OCI-LY1 (cell line): ENCODE results near the gene FHL3.

ENCODE experiments used
- H2AFZ ChIP-seq: fragments of 200-600 bp; sonication (generic), shearing (Covaris generic); 2 replicates; pipeline ENCODE4 v1.6.0; 2014; ENCODE audit warnings: antibody characterized with exemption, mild to moderate bottlenecking, low read length
- H3F3A ChIP-seq: fragments of 200-600 bp; sonication (generic), shearing (Covaris generic); 2 replicates; pipeline ENCODE4 v1.6.0; 2014; ENCODE audit warnings: mild to moderate bottlenecking, antibody characterized with exemption, low read length, moderate library complexity; ENCODE audit not compliant: insufficient read depth
- H3K27ac ChIP-seq: fragments of 200-600 bp; sonication (generic); 2 replicates; pipeline ENCODE4 v1.5.1; 2014; ENCODE audit warnings: low read length, mixed run types, mild to moderate bottlenecking, low read depth; ENCODE audit not compliant: poor library complexity, severe bottlenecking
- H3K27me3 ChIP-seq: fragments of 200-600 bp; sonication (generic); 2 replicates; pipeline ENCODE4 v1.6.0; 2014; ENCODE audit warnings: antibody characterized with exemption, mild to moderate bottlenecking, low read length, moderate library complexity; ENCODE audit not compliant: insufficient read depth
- H3K36me3 ChIP-seq: fragments of 200-600 bp; sonication (generic); 2 replicates; pipeline ENCODE4 v1.6.1; 2014; ENCODE audit warnings: mild to moderate bottlenecking, antibody characterized with exemption, low read length, moderate library complexity, mixed read lengths; ENCODE audit not compliant: insufficient read depth
- H3K4me1 ChIP-seq: fragments of 200-600 bp; sonication (generic); 2 replicates; pipeline ENCODE4 v1.5.1; 2014; ENCODE audit warnings: mild to moderate bottlenecking, low read length, moderate library complexity; ENCODE audit not compliant: insufficient read depth, severe bottlenecking
- H3K4me2 ChIP-seq: fragments of 200-600 bp; sonication (generic), shearing (Covaris generic); 2 replicates; pipeline ENCODE4 v1.6.1; 2014; ENCODE audit warnings: low read length
- H3K4me3 ChIP-seq: fragments of 200-600 bp; sonication (generic); 2 replicates; pipeline ENCODE4 v1.5.1; 2014; ENCODE audit warnings: low read length, low read depth, mild to moderate bottlenecking, mixed read lengths; ENCODE audit not compliant: poor library complexity, severe bottlenecking
- H3K79me2 ChIP-seq: fragments of 200-600 bp; shearing (Covaris generic); 2 replicates; pipeline ENCODE4 v1.6.1; 2016; ENCODE audit warnings: mixed run types, low read length, mixed read lengths; ENCODE audit not compliant: insufficient read depth
- H3K9ac ChIP-seq: fragments of 200-600 bp; sonication (generic), shearing (Covaris generic); 2 replicates; pipeline ENCODE4 v1.6.1; 2014; ENCODE audit warnings: mild to moderate bottlenecking, low read length, mixed read lengths
- H3K9me2 ChIP-seq: fragments of 200-600 bp; sonication (generic), shearing (Covaris generic); 2 replicates; pipeline ENCODE4 v1.6.1; 2014; ENCODE audit warnings: low read depth, mild to moderate bottlenecking, low read length, mixed read lengths
- H3K9me3 ChIP-seq: fragments of 200-600 bp; shearing (Covaris generic); 2 replicates; pipeline ENCODE4 v1.6.1; 2014; ENCODE audit warnings: low read length, mixed read lengths
- H4K20me1 ChIP-seq: fragments of 200-600 bp; sonication (generic), shearing (Covaris generic); 2 replicates; pipeline ENCODE4 v1.6.0; 2016; ENCODE audit warnings: mild to moderate bottlenecking, low read length; ENCODE audit not compliant: insufficient read depth
- EZH2 ChIP-seq: fragments of 200-600 bp; sonication (generic), shearing (Covaris generic); IDR thresholded peaks from 2 replicates; pipeline ENCODE4 v1.8.0; 2017; ENCODE audit warnings: borderline replicate concordance, mixed run types, mild to moderate bottlenecking, antibody characterized with exemption, low read length, moderate library complexity, mixed read lengths
- TF ChIP-seq, protein P1 (sequence below): fragments of 200-600 bp; sonication (generic), shearing (Covaris generic); IDR thresholded peaks from 2 replicates; pipeline ENCODE4 v1.5.1; 2017; ENCODE audit warnings: mild to moderate bottlenecking, antibody characterized with exemption, low read length, moderate library complexity, mixed read lengths

FHL3 gene

GRCh38 chr1:38009088-38009840 lies 4.0 kb upstream of the FHL3 start:
- Histone ChIP-seq H3K9me2 (no peaks in the 10 kb centered on the region), H3K36me3 (peaks cover 4% of the 10 kb centered on the region; the same call in 1 of the 2 replicates), H3F3A (no peaks in the 10 kb centered on the region), H3K27me3 (no peaks in the 10 kb centered on the region), H3K4me1 (peaks cover 18% of the 10 kb centered on the region), H3K4me3 (no peak overlapping the region), H3K9ac (no peak overlapping the region), H2AFZ (no peak overlapping the region), H4K20me1 (no peaks in the 10 kb centered on the region), H3K9me3 (no peaks in the 10 kb centered on the region), H3K27ac (no peak overlapping the region), H3K4me2 (no peak overlapping the region), H3K79me2 (peaks cover 14% of the 10 kb centered on the region)
- TF ChIP-seq EZH2 = no peak
- TF ChIP-seq, protein P1, sequence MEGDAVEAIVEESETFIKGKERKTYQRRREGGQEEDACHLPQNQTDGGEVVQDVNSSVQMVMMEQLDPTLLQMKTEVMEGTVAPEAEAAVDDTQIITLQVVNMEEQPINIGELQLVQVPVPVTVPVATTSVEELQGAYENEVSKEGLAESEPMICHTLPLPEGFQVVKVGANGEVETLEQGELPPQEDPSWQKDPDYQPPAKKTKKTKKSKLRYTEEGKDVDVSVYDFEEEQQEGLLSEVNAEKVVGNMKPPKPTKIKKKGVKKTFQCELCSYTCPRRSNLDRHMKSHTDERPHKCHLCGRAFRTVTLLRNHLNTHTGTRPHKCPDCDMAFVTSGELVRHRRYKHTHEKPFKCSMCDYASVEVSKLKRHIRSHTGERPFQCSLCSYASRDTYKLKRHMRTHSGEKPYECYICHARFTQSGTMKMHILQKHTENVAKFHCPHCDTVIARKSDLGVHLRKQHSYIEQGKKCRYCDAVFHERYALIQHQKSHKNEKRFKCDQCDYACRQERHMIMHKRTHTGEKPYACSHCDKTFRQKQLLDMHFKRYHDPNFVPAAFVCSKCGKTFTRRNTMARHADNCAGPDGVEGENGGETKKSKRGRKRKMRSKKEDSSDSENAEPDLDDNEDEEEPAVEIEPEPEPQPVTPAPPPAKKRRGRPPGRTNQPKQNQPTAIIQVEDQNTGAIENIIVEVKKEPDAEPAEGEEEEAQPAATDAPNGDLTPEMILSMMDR = no peak

DNA sequence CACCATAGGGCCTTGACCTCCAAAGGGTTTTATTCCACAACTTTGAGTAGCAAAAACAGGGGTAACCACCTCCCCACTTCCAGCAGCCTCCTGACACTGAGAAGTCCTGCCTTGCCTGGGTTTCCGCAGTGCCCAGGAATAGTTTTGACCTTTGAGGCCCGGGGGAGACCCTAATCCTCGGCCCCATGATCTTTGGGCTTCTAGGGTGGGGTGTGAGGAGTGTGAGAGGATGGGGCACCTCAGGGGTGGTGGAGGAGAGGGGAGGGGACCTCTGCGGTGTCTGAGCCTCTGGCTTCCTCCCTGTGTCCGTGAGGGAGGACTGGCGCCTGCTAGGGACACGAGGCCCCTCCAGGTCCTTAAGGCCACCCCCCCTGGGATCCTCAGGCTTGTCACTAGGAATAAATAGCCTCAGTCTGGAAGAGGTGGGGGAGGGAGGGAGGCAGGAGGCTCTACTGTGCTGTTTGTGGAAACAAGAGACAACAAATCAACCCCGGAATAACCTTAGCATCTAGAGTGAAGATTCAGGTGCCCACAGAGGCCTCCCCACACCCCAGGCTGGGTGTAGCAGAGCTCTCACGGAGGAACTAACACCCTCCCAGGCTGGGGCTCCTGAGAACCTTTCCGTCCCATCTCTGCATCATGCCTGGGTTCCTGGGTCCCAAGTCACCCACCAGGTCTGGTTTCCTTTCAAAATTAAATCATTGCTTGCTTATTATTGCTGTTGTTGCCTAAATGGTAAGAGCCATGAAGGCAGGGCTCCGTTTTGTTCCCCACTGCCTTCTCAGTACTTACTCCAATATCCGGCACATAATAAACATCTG lies 904 bp upstream of the FHL3 start:
- H4K20me1 ChIP-seq = no peaks in the 10 kb centered on the region
- no peaks in the 10 kb centered on the region for H3K9me2 ChIP-seq
- H3K36me3 ChIP-seq = no peaks in the 10 kb centered on the region
- no peaks in the 10 kb centered on the region for H3K27me3 ChIP-seq
- H2AFZ ChIP-seq = no peak overlapping the region
- peak overlapping the region; percentile 33 for H3K4me3 ChIP-seq
- TF ChIP-seq EZH2 = no peak
- TF ChIP-seq, protein P1 = no peak
- no peaks in the 10 kb centered on the region for H3K9me3 ChIP-seq
- H3K4me1 ChIP-seq = peaks cover 7% of the 10 kb centered on the region
- no peaks in the 10 kb centered on the region for H3K79me2 ChIP-seq
- peak overlapping the region; percentile 50; the same call in 1 of the 2 replicates for H3K4me2 ChIP-seq
- no peaks in the 10 kb centered on the region for H3F3A ChIP-seq
- no peak overlapping the region for H3K9ac ChIP-seq
- no peak overlapping the region for H3K27ac ChIP-seq

DNA sequence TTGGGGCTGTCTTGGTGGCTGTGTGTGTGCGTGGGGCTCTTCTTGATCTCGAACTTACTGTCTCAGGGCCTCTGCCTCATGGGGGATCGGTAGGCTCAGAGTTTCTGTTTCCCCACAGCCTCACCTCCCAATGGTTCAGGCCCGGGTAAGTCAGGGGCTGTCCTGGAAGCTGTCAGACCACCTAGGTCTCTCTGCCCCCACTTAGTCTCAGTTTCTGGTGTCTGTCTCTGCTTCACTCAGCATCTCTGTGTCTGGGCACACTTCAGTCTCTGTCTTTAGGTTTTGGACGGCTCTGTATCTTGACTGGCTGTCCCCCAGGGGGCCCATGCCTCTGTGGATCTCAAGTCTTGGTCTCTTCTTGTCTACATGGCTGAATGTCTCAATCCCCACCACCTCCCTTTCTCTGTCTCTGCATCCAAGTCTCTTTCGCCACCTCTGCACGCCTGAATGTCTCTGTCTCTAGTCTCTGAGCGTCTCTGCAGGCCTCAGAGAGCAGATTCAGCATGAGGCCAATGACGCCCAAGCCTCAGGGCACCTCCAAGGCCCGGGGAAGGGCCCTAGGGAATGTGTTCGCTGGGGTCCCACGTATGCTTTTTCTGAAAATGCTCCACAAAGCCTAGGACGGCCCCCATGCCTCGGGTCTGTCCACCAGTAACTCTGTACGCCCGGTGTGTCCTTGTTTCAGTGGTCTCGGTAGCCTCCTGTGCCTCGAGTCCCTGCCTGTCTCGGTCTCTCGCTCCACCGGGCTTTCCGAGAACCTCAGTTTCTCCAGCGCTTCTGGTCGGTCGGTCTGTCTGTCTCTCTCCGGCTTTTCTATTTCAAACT lies 818 bp downstream of the FHL3 start:
- H3K27ac ChIP-seq = no peak overlapping the region
- peak overlapping the region; percentile 59 for H3K4me3 ChIP-seq
- H3K9ac ChIP-seq = peak overlapping the region; percentile 45; the same call in 1 of the 2 replicates
- no peaks in the 10 kb centered on the region for H3K9me2 ChIP-seq
- peaks cover 7% of the 10 kb centered on the region for H3K4me1 ChIP-seq
- H3K4me2 ChIP-seq = peak overlapping the region; percentile 75
- no peaks in the 10 kb centered on the region for H3K27me3 ChIP-seq
- no peaks in the 10 kb centered on the region for H3K79me2 ChIP-seq
- no peaks in the 10 kb centered on the region for H3F3A ChIP-seq
- no peak for TF ChIP-seq EZH2
- TF ChIP-seq, protein P1 = no peak
- H3K9me3 ChIP-seq = no peaks in the 10 kb centered on the region
- H4K20me1 ChIP-seq = no peaks in the 10 kb centered on the region
- no peak overlapping the region for H2AFZ ChIP-seq
- H3K36me3 ChIP-seq = no peaks in the 10 kb centered on the region
